ACHN (cell line): ENCODE data around the gene GLB1L3.
"Not testable (repeated sequence)": the region's sequence is repeated elsewhere in the genome, so short reads cannot be mapped to it uniquely, and the experiment has no call there.

Experiments used
- DNase-seq: peaks from one replicate; pipeline ENCODE4 v3.0.0-alpha.2; 2015
- in situ Hi-C: cut with HindIII; loops from 2 replicates; pipeline ENCODE4 v1.10.0; 2017; ENCODE audit warnings: low sequenced_read_pairs, low pct_ligation_motif_present, low pct_unique_long_range_greater_than_20kb

The GLB1L3 gene

DNA sequence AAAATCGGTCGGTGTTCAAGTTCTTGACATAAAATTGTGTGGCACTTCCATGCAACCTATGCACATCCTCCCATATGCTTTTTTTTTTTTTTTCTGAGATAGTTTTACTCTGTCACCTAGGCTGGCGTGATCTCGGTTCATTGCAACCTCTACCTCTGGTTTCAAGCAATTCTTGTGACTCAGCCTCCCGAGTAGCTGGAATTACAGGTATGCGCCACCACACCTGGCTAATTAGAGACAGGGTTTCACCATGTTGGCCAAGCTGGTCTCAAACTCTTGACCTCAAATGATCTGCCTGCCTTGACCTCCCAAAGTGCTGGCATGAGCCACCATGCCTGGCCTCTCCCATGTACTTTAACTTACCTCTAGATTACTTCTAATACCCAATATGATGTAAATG, 15.0 kb downstream of the GLB1L3 start:
- in situ Hi-C loops: no loop called here
- DNase-seq: no peak

DNA sequence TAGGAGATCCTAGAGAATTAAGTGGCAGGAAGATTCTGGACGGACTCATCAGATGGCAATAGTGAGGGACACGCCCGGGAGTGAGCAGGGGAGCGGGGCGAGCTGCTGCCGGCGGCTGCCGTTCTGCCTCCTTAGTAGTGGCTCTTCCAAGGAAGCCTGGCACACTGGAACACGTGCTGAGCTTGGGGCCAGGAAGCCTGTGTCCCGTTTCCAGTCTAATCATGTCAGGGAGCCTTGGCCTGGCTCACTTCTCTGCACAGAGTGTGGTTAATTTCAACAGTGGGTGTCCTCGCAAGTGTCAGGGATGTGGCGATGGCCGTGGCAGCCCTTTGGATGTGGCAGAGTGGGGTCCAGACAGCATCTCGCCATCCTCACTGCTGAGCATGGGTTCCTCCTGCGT, 16.5 kb downstream of the GLB1L3 start:
- in situ Hi-C loops: no loop called here
- no peak for DNase-seq

GRCh38 chr11:134293119-134294113, 17.2 kb downstream of the GLB1L3 start:
- DNase-seq: no peak
- in situ Hi-C loops: no loop called here

DNA sequence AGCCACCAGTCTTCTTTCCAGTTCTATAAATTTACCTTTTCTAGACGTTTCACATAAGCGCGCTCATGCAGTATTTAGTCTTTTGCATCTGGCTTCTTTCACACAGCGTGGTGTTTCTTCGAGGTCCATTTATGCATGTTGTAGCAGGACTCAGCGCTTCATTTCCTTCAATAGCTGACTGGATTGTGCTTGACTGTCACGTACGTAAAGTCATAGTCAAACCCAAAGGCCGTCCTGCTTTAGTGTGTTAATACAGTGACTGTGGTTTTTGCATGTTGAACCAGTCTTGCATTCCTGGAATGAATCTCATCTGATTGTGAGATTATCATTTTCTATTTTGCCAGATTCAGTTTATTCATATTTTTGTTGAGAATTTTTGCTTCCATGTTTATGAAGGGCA, 18.5 kb downstream of the GLB1L3 start:
- in situ Hi-C loops: no loop called here
- no peak for DNase-seq

- DNase-seq: no peak
- in situ Hi-C loops: no loop called here
Measured at GRCh38 chr11:134312223-134312622, 36.0 kb downstream of the GLB1L3 start.

DNA sequence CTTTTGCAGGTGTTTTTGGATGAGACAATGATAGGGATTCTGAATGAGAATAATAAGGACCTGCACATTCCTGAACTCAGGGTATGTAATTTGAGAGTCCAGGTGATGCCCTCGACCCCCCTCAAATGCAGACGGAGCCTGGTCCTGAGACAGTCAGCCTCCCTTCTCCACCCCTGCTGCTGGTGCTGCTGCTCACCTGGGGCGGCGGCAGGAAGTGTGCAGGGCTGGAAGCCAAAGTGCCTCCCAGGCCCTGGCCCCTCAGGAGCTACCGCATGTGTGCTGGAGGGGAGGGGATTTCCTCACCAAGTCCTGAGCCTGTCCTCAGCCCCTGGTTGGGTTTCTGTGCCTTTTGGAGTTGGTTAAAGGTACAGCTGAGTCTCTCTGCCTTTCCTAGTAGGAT, 36.6 kb downstream of the GLB1L3 start:
- in situ Hi-C loops: no loop called here

GRCh38 chr11:134313379-134313778, 37.2 kb downstream of the GLB1L3 start:
- no peak for DNase-seq
- in situ Hi-C loops: no loop called here

More for the DNA sequence above, 36.6 kb downstream of the GLB1L3 start:
- no peak for DNase-seq

- no peak for DNase-seq
- in situ Hi-C loops: no loop called here
Measured at GRCh38 chr11:134313821-134314607, 37.8 kb downstream of the GLB1L3 start.

GRCh38 chr11:134317103-134317502, 40.9 kb downstream of the GLB1L3 start:
- in situ Hi-C loops: no loop called here
- DNase-seq: no peak

GRCh38 chr11:134321373-134321772, 45.2 kb downstream of the GLB1L3 start:
- in situ Hi-C loops, DNase-seq: not testable (repeated sequence)

GRCh38 chr11:134322553-134322952, 46.4 kb downstream of the GLB1L3 start:
- in situ Hi-C loops: no loop called here
- no peak for DNase-seq

GRCh38 chr11:134328433-134328832, 52.3 kb downstream of the GLB1L3 start:
- DNase-seq: no peak
- in situ Hi-C loops: no loop called here

DNA sequence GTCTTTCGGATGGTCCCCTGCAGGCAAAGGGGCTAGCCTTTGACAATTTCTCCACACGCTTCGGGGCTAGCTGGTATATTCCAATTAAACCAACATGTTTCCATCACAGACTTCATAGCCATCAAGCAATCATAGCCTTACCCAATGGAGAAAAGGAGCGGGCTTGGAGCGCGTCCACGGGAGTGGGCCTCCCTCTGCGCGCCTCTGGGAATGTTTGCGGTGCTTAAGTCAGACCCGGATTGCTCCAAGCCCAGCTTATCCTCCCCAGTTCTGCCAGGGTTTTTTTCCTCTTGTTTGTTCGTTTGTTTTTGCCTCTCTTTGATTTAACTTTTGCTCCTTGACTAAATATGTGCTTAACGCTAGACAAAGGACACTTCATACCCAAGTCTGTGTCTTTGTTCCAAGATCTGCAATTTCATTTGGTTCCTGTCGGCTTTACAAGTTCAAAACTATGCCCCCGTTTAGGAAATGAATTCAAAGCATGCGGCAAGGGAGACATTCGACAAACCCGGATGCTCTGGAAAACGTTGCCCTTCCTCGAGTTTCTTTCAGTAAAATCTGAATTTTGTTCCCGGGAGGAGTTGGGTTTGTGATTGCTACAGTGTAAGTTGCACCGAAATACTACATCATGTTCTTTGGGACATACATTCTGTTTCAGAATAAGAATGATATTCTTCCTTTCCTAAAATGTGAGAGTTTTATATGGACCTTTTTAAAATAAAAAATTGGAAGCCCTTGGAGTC, 54.6 kb downstream of the GLB1L3 start:
- in situ Hi-C loops: no loop called here
- no peak for DNase-seq

GRCh38 chr11:134331354-134332188, 55.4 kb downstream of the GLB1L3 start, which contains the start of gene GLB1L2:
Gene GLB1L2 (plus strand): TSS chr11:134331988. CDS start chr11:134332062, 74 bp downstream.
- no peak for DNase-seq

DNA sequence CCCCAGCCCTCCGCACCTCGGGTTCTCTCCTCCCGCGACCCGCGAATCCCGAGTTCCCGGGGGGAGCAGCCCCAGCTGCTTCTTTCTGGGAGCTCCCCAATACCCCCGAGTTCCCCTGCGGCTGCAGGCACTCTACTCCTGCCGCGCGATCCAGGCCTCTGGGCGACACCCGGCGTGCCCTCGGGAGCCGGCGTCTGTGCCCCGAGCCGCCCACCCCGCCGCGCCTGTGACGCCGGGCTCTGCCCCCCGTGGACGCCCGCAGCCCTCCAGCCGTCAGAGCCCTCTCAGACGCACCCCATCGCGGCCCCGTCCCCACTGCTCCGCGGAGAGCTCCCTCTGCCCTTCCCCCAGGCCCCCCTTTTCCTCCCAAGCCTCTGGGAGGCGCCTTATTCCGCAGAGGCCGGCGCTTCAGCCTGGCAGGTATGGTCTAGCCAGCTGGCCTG, 56.0 kb downstream of the GLB1L3 start:
- no peak for DNase-seq
- in situ Hi-C loops: no loop called here

More at GRCh38 chr11:134331354-134332188, 55.4 kb downstream of the GLB1L3 start, which contains the start of gene GLB1L2:
- in situ Hi-C loops: no loop called here

GRCh38 chr11:134332782-134333181, 56.6 kb downstream of the GLB1L3 start:
- in situ Hi-C loops: no loop called here

GRCh38 chr11:134333312-134333711, 57.1 kb downstream of the GLB1L3 start:
- in situ Hi-C loops: no loop called here
- no peak for DNase-seq

More at GRCh38 chr11:134332782-134333181, 56.6 kb downstream of the GLB1L3 start:
- no peak for DNase-seq

GRCh38 chr11:134333946-134334345, 57.8 kb downstream of the GLB1L3 start:
- in situ Hi-C loops: no loop called here
- no peak for DNase-seq
